SK-N-SH (cell line): ENCODE results near the gene ENDOD1. TPM values are rescaled to one million over a fixed set of nuclear protein-coding genes. Genes with fewer than 3 reads are reported as not detected.

ENCODE experiments used
- CTCF ChIA-PET: fragments of 300-600, 350-600 bp; formaldehyde crosslinking; extraction: SDS; loops from one replicate; lab custom pipeline; 2021; lab: Yijun Ruan, JAX
- POLR2A ChIA-PET: fragments of 350-600 bp; sonication (Branson Sonifier 250); formaldehyde crosslinking; extraction: SDS; loops from one replicate; lab custom pipeline; 2020; ENCODE audit warnings: antibody characterized with exemption, inconsistent platforms; lab: Yijun Ruan, JAX
- DNase-seq: peaks from one replicate; pipeline ENCODE4 v3.0.0; 2012
- H2AFZ ChIP-seq: fragments of 200-600 bp; sonication (generic); 2 replicates; pipeline ENCODE4 v1.8.1; 2016; ENCODE audit warnings: antibody characterized with exemption, mild to moderate bottlenecking, low read depth
- H3F3A ChIP-seq: fragments of 200-600 bp; sonication (generic); replicated peaks from 2 replicates; pipeline ENCODE3; 2016; ENCODE audit warnings: antibody characterized with exemption, mild to moderate bottlenecking; ENCODE audit not compliant: insufficient read depth
- H3K27ac ChIP-seq, 2 experiments: fragments of 200-500 bp in 1 of 2; fragments of 200-600 bp in 1 of 2; sonication (Bioruptor generic) in 1 of 2; sonication (generic), shearing (Covaris generic) in 1 of 2; 2 replicates each; pipeline versions ENCODE4 v1.5.1 to v1.6.1; 2014 to 2016; ENCODE audit warnings: low read depth in 2 of 2, inconsistent platforms in 1 of 2, low read length in 1 of 2, mild to moderate bottlenecking in 1 of 2, mixed read lengths in 1 of 2
- H3K27me3 ChIP-seq: fragments of 200-600 bp; sonication (generic), shearing (Covaris generic); 2 replicates; pipeline ENCODE4 v1.6.1; 2016; ENCODE audit warnings: mixed run types; ENCODE audit not compliant: insufficient read depth
- H3K36me3 ChIP-seq, 2 experiments: fragments of 200-500 bp in 1 of 2; fragments of 200-600 bp in 1 of 2; sonication (Bioruptor generic) in 1 of 2; sonication (generic) in 1 of 2; replicated peaks in 1 of 2; 2 replicates each; pipeline versions ENCODE3 to v1.5.1; 2014 to 2016; ENCODE audit warnings: low read length in 1 of 2, mild to moderate bottlenecking in 1 of 2; ENCODE audit not compliant: insufficient read depth in 2 of 2, control insufficient read depth in 1 of 2
- H3K4me1 ChIP-seq, 2 experiments: fragments of 200-500 bp in 1 of 2; fragments of 200-600 bp in 1 of 2; sonication (Bioruptor generic) in 1 of 2; sonication (generic), shearing (Covaris generic) in 1 of 2; 2 replicates each; pipeline versions ENCODE4 v1.5.1 to v1.6.1; 2014 to 2016; ENCODE audit warnings: low read depth in 1 of 2, low read length in 1 of 2, mixed run types in 1 of 2; ENCODE audit not compliant: insufficient read depth in 2 of 2, control insufficient read depth in 1 of 2
- H3K4me2 ChIP-seq: fragments of 200-600 bp; sonication (generic), shearing (Covaris generic); 2 replicates; pipeline ENCODE4 v1.6.1; 2017; ENCODE audit warnings: mixed run types
- H3K4me3 ChIP-seq, 2 experiments: fragments of 200-500 bp in 1 of 2; fragments of 200-600 bp in 1 of 2; sonication (Bioruptor generic) in 1 of 2; sonication (generic), shearing (Covaris generic) in 1 of 2; 2 replicates each; pipeline versions ENCODE4 v1.5.1 to v1.8.1; 2014 to 2016; ENCODE audit warnings: low read depth in 2 of 2, inconsistent platforms in 1 of 2, low read length in 1 of 2, mild to moderate bottlenecking in 1 of 2, mixed read lengths in 1 of 2, moderate library complexity in 1 of 2
- H3K79me2 ChIP-seq: fragments of 200-600 bp; sonication (generic); 2 replicates; pipeline ENCODE4 v1.8.1; 2017; ENCODE audit warnings: mild to moderate bottlenecking; ENCODE audit not compliant: insufficient read depth
- H3K9ac ChIP-seq: fragments of 200-600 bp; sonication (generic); 2 replicates; pipeline ENCODE4 v1.6.1; 2017; ENCODE audit warnings: mixed run types
- H3K9me2 ChIP-seq: fragments of 200-600 bp; sonication (generic); 2 replicates; pipeline ENCODE4 v1.6.1; 2017; ENCODE audit warnings: mixed run types
- H3K9me3 ChIP-seq: fragments of 200-600 bp; sonication (generic); 2 replicates; pipeline ENCODE4 v1.6.1; 2017; ENCODE audit warnings: mixed run types, mild to moderate bottlenecking, moderate library complexity
- H4K20me1 ChIP-seq: fragments of 200-600 bp; sonication (generic); 2 replicates; pipeline ENCODE4 v1.6.1; 2017; ENCODE audit warnings: mild to moderate bottlenecking, mixed run types; ENCODE audit not compliant: insufficient read depth
- EZH2phosphoT487 ChIP-seq: fragments of 200-600 bp; sonication (generic); IDR thresholded peaks from 2 replicates; pipeline ENCODE4 v1.6.1; 2017; ENCODE audit warnings: low read depth, mixed run types, mild to moderate bottlenecking, antibody characterized with exemption, moderate library complexity, borderline replicate concordance
- GATA2 ChIP-seq: sonication (generic); formaldehyde crosslinking; IDR thresholded peaks from 2 replicates; pipeline ENCODE4 v1.5.0; 2020; ENCODE audit warnings: mild to moderate bottlenecking, missing genetic modification reagents
- JUND ChIP-seq: IDR thresholded peaks from 2 replicates; pipeline ENCODE4 v1.4.0; 2012
- POLR2AphosphoS5 ChIP-seq: IDR thresholded peaks from 2 replicates; pipeline ENCODE4 v1.6.1; 2012; ENCODE audit warnings: low read depth, low read length
- RCOR1 ChIP-seq: fragments of 150-350 bp; IDR thresholded peaks from 2 replicates; pipeline ENCODE4 v1.6.1; 2017; ENCODE audit warnings: antibody characterized with exemption, low read length
- RXRA ChIP-seq: IDR thresholded peaks from 2 replicates; pipeline ENCODE4 v1.4.0; 2012; ENCODE audit warnings: low read depth, mild to moderate bottlenecking, borderline replicate concordance
- TEAD4 ChIP-seq: IDR thresholded peaks from 2 replicates; pipeline ENCODE4 v1.4.0; 2012; ENCODE audit warnings: mild to moderate bottlenecking, borderline replicate concordance; ENCODE audit not compliant: insufficient read depth
- WGBS: methylation state at CpG from one replicate; pipeline ENCODE4 v1.1.6; 2017; ENCODE audit warnings: low lambda C conversion rate; 5-methylcytosine and 5-hydroxymethylcytosine counted together
- polyA plus RNA-seq, 3 experiments: library from polyadenylated mRNA; depleted of rRNA; stranded (reverse); fragments of >200 nt; gene quantifications; 2 replicates each; pipeline ENCODE4 v1.2.3, GENCODE V29; 2012
- TF ChIP-seq, protein P1 (sequence below): fragments of 150-350 bp; IDR thresholded peaks from 2 replicates; pipeline ENCODE4 v1.6.1; 2017; ENCODE audit warnings: antibody characterized with exemption, low read length, low read depth, borderline replicate concordance
- TF ChIP-seq, protein P2 (sequence below): IDR thresholded peaks from 2 replicates; pipeline ENCODE4 v1.6.1; 2012; ENCODE audit warnings: mild to moderate bottlenecking, low read depth, low read length, moderate library complexity
- TF ChIP-seq, protein P3 (sequence below): IDR thresholded peaks from 2 replicates; pipeline ENCODE4 v1.4.0; 2012; ENCODE audit warnings: low read depth, borderline replicate concordance
- TF ChIP-seq, protein P4 (sequence below): IDR thresholded peaks from 2 replicates; pipeline ENCODE4 v1.4.0; 2012; ENCODE audit warnings: low read depth, borderline replicate concordance
- TF ChIP-seq, protein P5 (sequence below): IDR thresholded peaks from 2 replicates; pipeline ENCODE4; 2012

The ENDOD1 gene
- polyA plus RNA-seq, 1 of the 3 experiments (the other 2 are of a cell fraction) = 15.0 TPM

DNA sequence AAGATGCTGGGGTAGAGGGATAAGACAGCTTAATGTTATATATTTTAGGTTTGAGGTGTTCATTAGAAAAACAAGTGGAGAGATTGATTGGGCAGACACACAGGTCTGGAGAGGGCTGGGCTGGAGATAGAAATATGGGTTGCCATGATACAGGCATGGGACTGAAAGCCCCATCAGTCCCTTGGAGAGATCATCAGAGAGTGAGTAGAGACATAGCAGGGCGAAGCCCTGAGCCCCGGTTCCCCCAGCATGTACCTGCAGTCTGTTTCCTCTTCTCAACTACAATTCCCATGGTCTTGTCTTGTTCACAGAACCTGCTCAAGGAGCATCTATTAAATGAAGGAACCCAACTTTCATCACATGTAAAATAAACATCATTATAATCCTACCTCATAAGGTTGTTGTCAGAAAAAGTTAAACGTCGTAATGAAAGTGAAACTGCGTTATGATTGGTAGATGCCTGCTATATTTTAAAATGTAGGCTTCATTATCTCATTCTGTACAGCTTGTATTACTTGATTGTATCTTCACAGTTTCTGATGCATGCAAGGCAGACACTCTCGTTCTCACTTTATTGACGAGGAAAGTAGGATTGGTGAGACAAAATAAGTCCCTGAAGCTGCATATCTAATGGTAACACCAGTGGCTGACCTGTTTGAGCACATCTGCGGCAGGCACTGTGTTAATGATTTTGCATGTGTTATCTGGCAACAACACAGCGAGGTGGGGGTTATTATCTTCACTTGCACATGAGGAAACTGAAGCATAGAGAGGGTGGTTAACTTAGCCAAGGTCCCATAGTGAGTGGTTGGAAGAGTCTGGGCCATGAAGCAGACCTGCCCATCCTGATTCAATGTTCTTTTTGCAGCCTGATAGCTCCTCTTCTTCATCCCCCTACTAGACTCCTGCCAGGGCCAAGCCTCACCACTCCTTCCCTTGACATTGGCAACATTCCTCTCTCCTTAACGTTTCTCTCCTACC lies 63.5 kb downstream of the ENDOD1 start:
- Histone ChIP-seq H3K4me2 (no peak overlapping the region), H3F3A (peaks cover 8% of the 10 kb centered on the region), H3K36me3 (no peaks in the 10 kb centered on the region), H3K27ac (no peak overlapping the region), H3K79me2 (no peaks in the 10 kb centered on the region), H3K4me3 (no peak overlapping the region), H2AFZ (no peak overlapping the region), H3K9me2 (no peaks in the 10 kb centered on the region), H3K4me1 (peaks cover 10 to 14% of the 10 kb centered on the region in 2 experiments), H3K9me3 (no peaks in the 10 kb centered on the region), H4K20me1 (no peaks in the 10 kb centered on the region), H3K9ac (no peak overlapping the region), H3K27me3 (no peaks in the 10 kb centered on the region)
- ChIA-PET CTCF (interaction anchor here (0.8 to 9.4 kb wide), 11 partner anchors 11 to 683 kb away, joined by 3 to 159 read pairs (median 5); no protein-coding TSS in a partner anchor), POLR2A (no interaction called here)
- WGBS = 66% methylated on average over 10 of the region's 10 CpGs
- TF ChIP-seq EZH2phosphoT487 (no peak), JUND (no peak), RXRA (no peak), RCOR1 (no peak), TEAD4 (no peak), POLR2AphosphoS5 (no peak), GATA2 (CRISPR knock-in tag) (no peak)
- TF ChIP-seq, protein P1, sequence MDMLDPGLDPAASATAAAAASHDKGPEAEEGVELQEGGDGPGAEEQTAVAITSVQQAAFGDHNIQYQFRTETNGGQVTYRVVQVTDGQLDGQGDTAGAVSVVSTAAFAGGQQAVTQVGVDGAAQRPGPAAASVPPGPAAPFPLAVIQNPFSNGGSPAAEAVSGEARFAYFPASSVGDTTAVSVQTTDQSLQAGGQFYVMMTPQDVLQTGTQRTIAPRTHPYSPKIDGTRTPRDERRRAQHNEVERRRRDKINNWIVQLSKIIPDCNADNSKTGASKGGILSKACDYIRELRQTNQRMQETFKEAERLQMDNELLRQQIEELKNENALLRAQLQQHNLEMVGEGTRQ = no peak
- TF ChIP-seq, protein P2, sequence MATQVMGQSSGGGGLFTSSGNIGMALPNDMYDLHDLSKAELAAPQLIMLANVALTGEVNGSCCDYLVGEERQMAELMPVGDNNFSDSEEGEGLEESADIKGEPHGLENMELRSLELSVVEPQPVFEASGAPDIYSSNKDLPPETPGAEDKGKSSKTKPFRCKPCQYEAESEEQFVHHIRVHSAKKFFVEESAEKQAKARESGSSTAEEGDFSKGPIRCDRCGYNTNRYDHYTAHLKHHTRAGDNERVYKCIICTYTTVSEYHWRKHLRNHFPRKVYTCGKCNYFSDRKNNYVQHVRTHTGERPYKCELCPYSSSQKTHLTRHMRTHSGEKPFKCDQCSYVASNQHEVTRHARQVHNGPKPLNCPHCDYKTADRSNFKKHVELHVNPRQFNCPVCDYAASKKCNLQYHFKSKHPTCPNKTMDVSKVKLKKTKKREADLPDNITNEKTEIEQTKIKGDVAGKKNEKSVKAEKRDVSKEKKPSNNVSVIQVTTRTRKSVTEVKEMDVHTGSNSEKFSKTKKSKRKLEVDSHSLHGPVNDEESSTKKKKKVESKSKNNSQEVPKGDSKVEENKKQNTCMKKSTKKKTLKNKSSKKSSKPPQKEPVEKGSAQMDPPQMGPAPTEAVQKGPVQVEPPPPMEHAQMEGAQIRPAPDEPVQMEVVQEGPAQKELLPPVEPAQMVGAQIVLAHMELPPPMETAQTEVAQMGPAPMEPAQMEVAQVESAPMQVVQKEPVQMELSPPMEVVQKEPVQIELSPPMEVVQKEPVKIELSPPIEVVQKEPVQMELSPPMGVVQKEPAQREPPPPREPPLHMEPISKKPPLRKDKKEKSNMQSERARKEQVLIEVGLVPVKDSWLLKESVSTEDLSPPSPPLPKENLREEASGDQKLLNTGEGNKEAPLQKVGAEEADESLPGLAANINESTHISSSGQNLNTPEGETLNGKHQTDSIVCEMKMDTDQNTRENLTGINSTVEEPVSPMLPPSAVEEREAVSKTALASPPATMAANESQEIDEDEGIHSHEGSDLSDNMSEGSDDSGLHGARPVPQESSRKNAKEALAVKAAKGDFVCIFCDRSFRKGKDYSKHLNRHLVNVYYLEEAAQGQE = no peak
- TF ChIP-seq, protein P3, sequence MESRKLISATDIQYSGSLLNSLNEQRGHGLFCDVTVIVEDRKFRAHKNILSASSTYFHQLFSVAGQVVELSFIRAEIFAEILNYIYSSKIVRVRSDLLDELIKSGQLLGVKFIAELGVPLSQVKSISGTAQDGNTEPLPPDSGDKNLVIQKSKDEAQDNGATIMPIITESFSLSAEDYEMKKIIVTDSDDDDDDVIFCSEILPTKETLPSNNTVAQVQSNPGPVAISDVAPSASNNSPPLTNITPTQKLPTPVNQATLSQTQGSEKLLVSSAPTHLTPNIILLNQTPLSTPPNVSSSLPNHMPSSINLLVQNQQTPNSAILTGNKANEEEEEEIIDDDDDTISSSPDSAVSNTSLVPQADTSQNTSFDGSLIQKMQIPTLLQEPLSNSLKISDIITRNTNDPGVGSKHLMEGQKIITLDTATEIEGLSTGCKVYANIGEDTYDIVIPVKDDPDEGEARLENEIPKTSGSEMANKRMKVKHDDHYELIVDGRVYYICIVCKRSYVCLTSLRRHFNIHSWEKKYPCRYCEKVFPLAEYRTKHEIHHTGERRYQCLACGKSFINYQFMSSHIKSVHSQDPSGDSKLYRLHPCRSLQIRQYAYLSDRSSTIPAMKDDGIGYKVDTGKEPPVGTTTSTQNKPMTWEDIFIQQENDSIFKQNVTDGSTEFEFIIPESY = no peak
- TF ChIP-seq, protein P4, sequence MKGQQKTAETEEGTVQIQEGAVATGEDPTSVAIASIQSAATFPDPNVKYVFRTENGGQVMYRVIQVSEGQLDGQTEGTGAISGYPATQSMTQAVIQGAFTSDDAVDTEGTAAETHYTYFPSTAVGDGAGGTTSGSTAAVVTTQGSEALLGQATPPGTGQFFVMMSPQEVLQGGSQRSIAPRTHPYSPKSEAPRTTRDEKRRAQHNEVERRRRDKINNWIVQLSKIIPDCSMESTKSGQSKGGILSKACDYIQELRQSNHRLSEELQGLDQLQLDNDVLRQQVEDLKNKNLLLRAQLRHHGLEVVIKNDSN = no peak
- TF ChIP-seq, protein P5, sequence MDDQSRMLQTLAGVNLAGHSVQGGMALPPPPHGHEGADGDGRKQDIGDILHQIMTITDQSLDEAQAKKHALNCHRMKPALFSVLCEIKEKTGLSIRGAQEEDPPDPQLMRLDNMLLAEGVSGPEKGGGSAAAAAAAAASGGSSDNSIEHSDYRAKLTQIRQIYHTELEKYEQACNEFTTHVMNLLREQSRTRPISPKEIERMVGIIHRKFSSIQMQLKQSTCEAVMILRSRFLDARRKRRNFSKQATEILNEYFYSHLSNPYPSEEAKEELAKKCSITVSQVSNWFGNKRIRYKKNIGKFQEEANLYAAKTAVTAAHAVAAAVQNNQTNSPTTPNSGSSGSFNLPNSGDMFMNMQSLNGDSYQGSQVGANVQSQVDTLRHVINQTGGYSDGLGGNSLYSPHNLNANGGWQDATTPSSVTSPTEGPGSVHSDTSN = no peak
- DNase-seq = no peak
